ENCODE results near the gene CLEC1A. TPM values are rescaled to one million over a fixed set of nuclear protein-coding genes. Genes with fewer than 3 reads are reported as not detected.

The CLEC1A gene
- total and polyA plus RNA-seq, 2 donors (not counting 1 experiment from before 2014, with no cell fraction given), result 0.08 TPM; not detected in 1

GRCh38 chr12:10033783-10034545 lies 64.8 kb downstream of the CLEC1A start:
- H3K4me2 ChIP-seq (ENCODE audit: extremely low read depth, insufficient read depth, low read length), result no peak overlapping the region
- H3K9ac ChIP-seq (ENCODE audit: insufficient read depth, low read length), result no peak overlapping the region
- no peaks in the 10 kb centered on the region for H3K36me3 ChIP-seq (ENCODE audit: control insufficient read depth, insufficient read depth, low read length)
- H3K4me1 ChIP-seq (ENCODE audit: control insufficient read depth, extremely low read depth, insufficient read depth, low read length), result no peaks in the 10 kb centered on the region
- H3K27ac ChIP-seq (ENCODE audit: insufficient read depth, low read length), result no peak overlapping the region
- no peaks in the 10 kb centered on the region for H3K9me3 ChIP-seq (ENCODE audit: control insufficient read depth, insufficient read depth, low read depth, low read length)
- no peaks in the 10 kb centered on the region for H4K20me1 ChIP-seq (ENCODE audit: control insufficient read depth, extremely low read depth, insufficient read depth, low read length)
- H3K4me3 ChIP-seq (replicated peaks in 1 of 4; ENCODE audit: control extremely low read depth in 1 of 4, insufficient read depth in 1 of 4, low read depth in 3 of 4, low read length in 4 of 4), result no peak overlapping the region
- no peaks in the 10 kb centered on the region for H3K79me2 ChIP-seq (ENCODE audit: control insufficient read depth, insufficient read depth, low read length)
- H2AFZ ChIP-seq (ENCODE audit: low read length), result no peak overlapping the region
- DNase-seq (ENCODE audit: low read depth in 2 of 2), result peak in 1 of 2 donors; percentile 54
- TF ChIP-seq EZH2 (IDR thresholded peaks at IDR 0.05; ENCODE audit: low read length, missing control alignments) (no peak), CTCF (conservative IDR thresholded peaks at IDR 0.05 in 1 of 2, IDR thresholded peaks at IDR 0.05 in 1 of 2; ENCODE audit: low read depth in 1 of 2, low read length in 2 of 2) (peak; percentile 11 to 41)
- no peaks in the 10 kb centered on the region for H3K27me3 ChIP-seq (ENCODE audit: control insufficient read depth, insufficient read depth, low read length)

- H3K9ac ChIP-seq (ENCODE audit: insufficient read depth, low read length), result no peak overlapping the region
- no peak overlapping the region for H3K4me3 ChIP-seq (replicated peaks in 1 of 4; ENCODE audit: control extremely low read depth in 1 of 4, insufficient read depth in 1 of 4, low read depth in 3 of 4, low read length in 4 of 4)
Measured at GRCh38 chr12:10031771-10032175, 67.0 kb downstream of the CLEC1A start.

GRCh38 chr12:10031321-10031720 lies 67.5 kb downstream of the CLEC1A start:
- H3K9ac ChIP-seq (ENCODE audit: insufficient read depth, low read length), result no peak overlapping the region
- no peaks in the 10 kb centered on the region for H4K20me1 ChIP-seq (ENCODE audit: control insufficient read depth, extremely low read depth, insufficient read depth, low read length)
- no peaks in the 10 kb centered on the region for H3K4me1 ChIP-seq (ENCODE audit: control insufficient read depth, extremely low read depth, insufficient read depth, low read length)
- H3K79me2 ChIP-seq (ENCODE audit: control insufficient read depth, insufficient read depth, low read length), result no peaks in the 10 kb centered on the region
- H2AFZ ChIP-seq (ENCODE audit: low read length), result no peak overlapping the region
- no peaks in the 10 kb centered on the region for H3K9me3 ChIP-seq (ENCODE audit: control insufficient read depth, insufficient read depth, low read depth, low read length)
- no peaks in the 10 kb centered on the region for H3K27me3 ChIP-seq (ENCODE audit: control insufficient read depth, insufficient read depth, low read length)
- DNase-seq (ENCODE audit: low read depth in 2 of 2), result peak in 1 of 2 donors; percentile 27
- H3K4me2 ChIP-seq (ENCODE audit: extremely low read depth, insufficient read depth, low read length), result no peak overlapping the region
- no peaks in the 10 kb centered on the region for H3K36me3 ChIP-seq (ENCODE audit: control insufficient read depth, insufficient read depth, low read length)
- no peak overlapping the region for H3K4me3 ChIP-seq (replicated peaks in 1 of 4; ENCODE audit: control extremely low read depth in 1 of 4, insufficient read depth in 1 of 4, low read depth in 3 of 4, low read length in 4 of 4)
- H3K27ac ChIP-seq (ENCODE audit: insufficient read depth, low read length), result no peak overlapping the region
- no peak for TF ChIP-seq EZH2 (IDR thresholded peaks at IDR 0.05; ENCODE audit: low read length, missing control alignments)
- no peak for TF ChIP-seq CTCF (conservative IDR thresholded peaks at IDR 0.05 in 1 of 2, IDR thresholded peaks at IDR 0.05 in 1 of 2; ENCODE audit: low read depth in 1 of 2, low read length in 2 of 2)

More at GRCh38 chr12:10031771-10032175, 67.0 kb downstream of the CLEC1A start:
- Histone ChIP-seq H2AFZ (ENCODE audit: low read length) (no peak overlapping the region), H4K20me1 (ENCODE audit: control insufficient read depth, extremely low read depth, insufficient read depth, low read length) (no peaks in the 10 kb centered on the region), H3K27ac (ENCODE audit: insufficient read depth, low read length) (no peak overlapping the region), H3K27me3 (ENCODE audit: control insufficient read depth, insufficient read depth, low read length) (no peaks in the 10 kb centered on the region), H3K9me3 (ENCODE audit: control insufficient read depth, insufficient read depth, low read depth, low read length) (no peaks in the 10 kb centered on the region), H3K36me3 (ENCODE audit: control insufficient read depth, insufficient read depth, low read length) (no peaks in the 10 kb centered on the region), H3K4me1 (ENCODE audit: control insufficient read depth, extremely low read depth, insufficient read depth, low read length) (no peaks in the 10 kb centered on the region), H3K4me2 (ENCODE audit: extremely low read depth, insufficient read depth, low read length) (no peak overlapping the region), H3K79me2 (ENCODE audit: control insufficient read depth, insufficient read depth, low read length) (no peaks in the 10 kb centered on the region)
- peak; percentile 48 to 86 for DNase-seq (ENCODE audit: low read depth in 2 of 2)
- TF ChIP-seq EZH2 (IDR thresholded peaks at IDR 0.05; ENCODE audit: low read length, missing control alignments) (no peak), CTCF (conservative IDR thresholded peaks at IDR 0.05 in 1 of 2, IDR thresholded peaks at IDR 0.05 in 1 of 2; ENCODE audit: low read depth in 1 of 2, low read length in 2 of 2) (no peak)
